Measurements from ENCODE around the gene MEGF6.

Gene MEGF6

DNA sequence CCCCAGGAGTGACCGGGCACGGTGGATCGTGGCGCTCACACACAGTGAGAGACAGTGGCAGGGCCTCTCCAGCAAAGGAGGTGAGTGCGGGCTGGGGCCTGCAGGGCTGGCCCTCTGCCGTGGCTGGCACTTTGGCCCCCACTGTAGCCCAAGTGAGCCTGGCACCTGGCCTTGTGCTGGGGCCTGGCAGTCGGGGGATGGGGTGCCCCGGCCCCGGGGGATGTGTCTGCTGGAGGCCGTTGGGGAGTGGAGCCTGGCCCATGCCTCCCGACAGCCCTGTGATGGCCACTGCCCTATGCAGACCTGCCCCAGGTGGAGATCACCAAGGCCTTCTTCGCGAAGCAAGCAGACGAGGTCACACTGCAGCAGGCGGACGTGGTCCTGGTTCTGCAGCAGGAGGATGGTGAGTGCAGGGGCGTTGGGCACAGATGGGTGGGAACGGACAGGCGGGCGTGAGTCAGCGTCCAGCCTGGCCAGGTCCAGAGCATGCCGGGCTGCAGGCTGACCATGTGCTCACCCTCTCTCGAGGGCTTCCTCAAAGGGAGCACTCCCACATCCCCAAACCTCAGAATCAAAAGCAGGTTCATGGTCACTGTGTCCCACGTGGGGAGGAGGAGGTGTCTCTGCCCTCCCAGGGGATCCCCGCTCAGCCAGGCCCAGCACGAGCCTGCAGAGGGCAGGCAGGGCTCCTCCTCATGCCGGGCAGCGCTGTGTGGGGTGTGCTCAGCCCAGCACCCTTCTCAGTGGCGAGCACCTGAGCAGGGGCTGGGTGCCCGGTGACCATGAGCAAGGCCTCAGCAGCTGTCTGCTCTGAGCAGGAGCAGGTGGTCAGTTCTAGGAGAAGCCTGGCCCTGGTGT is 131.6 kb downstream of the MEGF6 start:
- no peak for DNase-seq

DNA sequence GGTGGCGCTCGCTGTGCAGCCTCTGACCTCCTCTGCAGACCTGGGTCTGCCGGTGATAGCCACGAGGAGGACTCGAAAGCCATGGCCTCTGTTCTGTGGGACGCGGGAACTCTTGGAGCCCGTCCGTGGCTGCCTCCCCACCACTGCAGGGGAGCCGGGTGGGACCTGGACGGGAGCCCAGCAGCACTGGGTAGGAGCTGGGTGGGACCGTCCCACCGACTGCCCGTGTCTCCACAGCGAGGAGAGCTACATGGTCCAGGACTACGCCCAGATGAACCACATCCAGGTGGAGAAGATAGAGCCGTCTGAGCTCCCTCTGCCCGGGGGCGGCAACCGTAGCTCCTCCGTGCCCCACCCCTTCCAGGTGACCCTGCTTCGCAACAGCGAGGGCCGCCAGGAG is 133.1 kb downstream of the MEGF6 start:
- DNase-seq: no peak

DNA sequence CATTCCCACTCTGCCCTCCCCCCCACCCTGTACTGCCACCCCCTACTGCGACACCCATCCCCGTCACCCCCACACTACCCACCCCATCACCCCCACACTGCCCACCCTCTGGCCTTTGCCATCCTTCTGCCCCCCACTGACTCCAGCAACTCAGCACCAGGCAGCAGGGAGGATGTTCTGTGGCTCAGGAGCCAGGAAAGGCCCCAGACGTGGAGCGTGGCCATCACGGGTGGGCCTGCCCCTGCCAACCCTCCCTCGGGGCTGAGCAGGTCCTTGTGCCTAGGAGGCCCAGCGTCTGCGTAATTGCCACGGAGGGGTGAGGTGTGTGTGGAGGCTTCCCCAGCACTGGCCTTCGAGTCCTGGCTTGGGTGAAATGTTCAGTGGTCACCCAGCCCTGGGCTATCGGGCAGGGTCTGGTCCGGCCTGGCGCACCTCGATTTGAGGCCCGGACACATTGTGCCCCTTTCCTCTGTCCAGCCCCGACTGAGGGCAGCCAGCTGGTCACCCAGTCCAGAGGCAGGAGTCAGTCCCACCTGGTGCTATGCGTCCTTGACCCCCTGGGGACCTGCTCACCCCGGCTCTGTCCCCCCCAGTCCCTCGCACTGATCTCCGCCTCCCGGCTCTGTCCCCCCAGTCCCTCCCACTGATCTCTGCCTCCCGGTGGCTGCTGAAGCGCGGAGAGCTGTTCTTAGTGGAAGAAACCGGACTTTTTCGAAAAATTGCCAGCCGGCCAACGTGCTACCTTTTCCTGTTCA is 133.9 kb downstream of the MEGF6 start:
- no peak for DNase-seq

DNA sequence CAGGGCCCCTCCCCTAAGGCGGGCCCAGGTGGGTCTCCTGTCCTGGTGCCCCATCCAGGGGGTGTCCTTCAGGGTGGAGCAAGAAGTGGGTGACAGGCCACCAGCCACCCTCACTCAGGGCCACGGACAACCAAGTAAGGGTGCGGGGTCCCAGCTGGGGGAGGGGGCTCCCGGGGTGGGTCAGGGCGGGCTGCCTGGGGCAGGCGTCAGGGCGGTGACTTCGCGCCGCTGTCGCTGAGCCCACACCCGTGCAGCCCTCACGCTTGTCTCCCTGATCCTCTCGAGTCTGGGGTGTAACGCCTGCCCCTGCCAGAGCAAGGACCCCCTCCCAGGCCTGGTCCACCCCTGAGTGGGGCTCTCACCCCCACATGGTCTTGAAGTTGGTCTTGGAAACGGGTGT is 134.6 kb downstream of the MEGF6 start:
- DNase-seq: no peak

DNA sequence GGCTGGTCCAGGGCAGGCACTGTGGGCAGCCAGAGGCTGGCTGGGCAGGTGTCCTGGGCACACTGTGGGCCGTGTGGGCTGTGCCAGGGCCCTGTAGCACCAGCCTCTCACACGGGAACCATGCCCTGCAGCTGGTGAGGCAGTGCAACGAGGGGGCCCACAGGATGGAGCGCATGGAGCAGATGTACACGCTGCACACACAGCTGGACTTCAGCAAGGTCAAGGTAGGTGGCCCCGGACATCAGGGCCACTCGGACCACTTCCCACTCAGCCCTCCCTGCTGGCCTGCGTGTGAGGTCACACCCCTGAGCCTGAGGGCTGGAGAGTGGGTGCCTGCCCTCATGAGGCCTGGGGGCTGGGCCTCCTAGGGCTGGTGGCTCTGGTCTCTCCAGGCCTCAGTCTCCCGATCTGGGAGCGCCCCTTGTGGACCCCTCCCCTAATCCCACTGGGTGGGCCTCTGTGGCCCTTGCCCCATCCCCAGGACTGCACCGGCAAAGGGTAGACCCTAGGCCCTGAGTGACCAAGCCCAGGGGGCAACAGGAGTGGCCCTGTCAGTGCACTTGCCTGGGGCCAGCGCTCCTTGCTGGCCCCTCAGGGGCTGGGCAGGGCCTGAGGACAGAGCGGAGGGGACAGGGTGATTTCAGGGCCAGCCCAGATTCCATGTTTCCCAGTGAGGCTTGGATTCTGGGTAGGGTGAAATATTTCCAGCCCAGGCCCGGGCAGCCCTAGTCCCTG is 135.3 kb downstream of the MEGF6 start:
- DNase-seq: no peak

DNA sequence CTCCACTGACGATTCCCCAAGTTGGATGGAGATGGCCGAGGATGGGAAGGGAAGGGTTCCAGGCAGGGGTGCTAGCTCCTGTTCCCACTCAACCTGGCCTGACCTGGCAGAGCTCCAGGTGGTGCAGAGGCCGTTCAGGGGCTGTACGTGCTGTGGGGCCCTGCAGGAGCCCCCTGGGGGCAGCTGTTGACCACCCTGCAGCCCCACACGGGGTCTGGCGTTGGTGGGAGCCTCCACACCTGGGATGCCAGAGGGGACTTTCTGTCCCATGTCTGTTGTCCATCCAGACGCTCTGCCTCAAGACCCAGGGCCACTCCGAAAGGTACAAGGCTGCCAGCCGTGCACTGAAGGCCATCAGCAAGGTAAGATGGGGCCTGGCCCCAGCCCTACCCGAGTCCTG is 136.9 kb downstream of the MEGF6 start:
- no peak for DNase-seq

DNA sequence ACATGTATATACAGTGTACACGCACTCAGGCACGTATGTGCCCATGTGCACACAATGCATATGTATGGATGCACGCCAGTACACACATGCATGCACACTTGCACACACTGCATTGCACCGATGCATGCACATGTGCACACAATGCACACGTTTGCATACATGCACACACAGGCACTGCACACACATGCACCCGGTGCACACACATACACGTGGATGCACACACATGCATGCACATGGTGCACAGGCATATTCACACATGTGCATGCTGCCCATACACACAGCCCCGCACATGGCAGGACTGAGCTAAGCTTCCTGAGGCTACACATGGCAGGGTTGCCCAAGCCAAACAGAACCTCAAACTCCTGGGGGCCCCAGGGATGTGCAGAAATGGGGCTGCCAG is 137.3 kb downstream of the MEGF6 start:
- no peak for DNase-seq

DNA sequence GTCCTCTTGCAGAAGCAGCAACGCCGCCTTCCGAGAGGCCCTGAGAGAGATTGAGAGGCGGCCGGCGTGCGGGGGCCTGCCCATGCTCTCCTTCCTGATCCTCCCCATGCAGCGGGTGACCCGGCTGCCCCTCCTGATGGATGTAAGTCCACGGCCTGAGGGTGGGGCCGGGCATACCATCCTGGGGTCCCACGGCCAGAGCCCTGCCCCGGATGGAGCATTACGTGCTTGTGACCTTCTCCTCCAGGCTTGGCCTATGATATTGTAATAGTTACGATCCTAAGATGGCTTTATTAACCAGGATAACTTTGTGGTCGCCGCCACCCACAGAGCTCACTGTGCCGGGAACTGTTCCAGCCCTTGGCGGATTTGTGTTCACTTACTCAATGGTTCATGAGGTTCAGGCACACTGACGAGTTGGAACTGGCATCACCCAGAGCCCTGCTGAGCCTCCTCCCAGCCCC is 137.9 kb downstream of the MEGF6 start:
- no peak for DNase-seq

DNA sequence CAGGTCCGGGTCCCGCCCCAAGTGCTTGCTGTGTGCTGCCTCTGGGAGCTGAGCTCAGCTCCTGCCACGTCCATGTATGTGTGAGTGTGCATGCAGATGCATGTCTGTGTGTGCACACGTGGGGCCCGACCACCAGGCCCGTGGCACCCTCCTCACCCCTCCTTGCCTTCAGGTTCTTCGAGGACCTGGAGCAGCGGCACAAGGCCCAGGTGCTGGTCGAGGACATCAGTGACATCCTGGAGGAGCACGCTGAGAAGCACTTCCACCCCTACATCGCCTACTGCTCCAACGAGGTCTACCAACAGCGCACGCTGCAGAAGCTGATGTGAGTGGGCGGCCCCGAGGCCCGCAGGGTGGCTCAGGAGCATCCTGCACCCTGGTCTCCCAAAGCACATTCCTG is 138.4 kb downstream of the MEGF6 start:
- no peak for DNase-seq

DNA sequence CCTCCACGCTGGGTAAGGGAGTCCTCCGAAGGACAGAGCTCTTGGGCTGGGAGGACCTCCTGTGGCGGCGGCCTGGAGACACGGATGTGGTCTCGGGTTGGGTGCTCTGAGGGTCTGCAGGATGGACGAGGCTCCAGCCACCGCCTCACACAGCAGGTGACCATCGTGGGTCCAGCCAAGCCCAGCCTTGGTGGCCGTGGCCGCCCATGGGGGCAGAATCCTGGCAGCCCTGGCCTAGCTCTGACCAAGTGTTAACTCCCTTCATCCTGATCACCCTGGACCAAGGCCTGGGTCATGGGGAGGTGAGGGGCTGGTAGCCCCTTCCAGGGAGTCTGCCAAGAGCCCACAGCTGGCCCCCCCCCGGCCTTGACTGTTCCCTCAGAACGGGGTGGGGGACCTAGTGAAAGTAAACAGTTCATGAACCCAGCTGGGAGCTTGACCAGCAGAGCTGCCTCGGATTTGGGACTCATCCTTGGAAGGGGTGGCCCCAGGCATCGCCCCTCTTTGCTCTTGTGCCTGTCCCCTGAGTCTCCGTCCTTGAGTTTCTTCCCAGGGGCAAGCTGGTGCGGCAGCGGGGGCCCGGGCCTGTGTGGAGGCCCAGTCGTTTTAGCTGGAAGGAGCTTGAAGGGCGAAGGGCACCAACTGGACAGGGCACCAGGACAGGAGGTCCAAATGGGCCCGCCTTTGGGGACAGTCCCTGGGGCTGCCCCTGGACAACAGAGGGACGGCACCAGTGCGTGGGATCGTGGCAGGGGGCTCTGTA is 139.0 kb downstream of the MEGF6 start:
- DNase-seq: no peak

DNA sequence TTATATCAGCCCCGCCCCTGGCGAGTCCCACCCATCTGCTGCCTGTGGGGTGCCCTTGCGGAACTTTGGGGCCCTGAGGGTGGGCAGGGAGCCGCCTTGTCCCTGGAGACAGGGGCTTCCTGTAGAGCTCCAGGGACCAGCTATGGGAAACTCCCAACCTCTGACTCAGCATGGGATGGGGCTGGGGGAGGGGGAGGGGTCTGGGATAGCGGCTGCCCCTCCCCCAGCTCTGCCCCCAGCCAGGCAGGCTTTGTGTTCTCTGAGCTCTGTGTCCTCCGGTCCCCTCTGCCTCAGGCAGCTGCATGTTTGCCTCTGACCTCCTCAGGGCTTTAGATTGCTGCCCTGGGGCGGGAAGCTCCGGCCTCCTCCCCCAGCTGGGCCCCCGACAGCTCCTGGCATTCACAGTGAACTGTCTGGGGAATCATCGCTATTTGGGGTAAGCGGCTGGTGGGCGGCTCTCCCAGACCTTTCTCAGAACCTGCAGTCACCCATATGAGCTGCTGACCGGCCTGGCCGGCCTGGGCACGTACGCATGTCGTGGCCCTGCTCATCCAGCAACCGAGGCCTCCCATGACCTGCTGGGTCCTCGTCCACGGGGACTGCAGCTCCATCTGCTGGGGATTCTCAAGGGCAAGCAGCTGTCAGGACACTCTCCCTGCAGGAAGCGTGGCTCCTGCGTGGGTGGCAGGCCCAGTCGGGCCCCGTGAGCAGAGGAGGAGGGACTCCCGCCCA is 139.8 kb downstream of the MEGF6 start:
- peak; percentile 28 for DNase-seq

DNA sequence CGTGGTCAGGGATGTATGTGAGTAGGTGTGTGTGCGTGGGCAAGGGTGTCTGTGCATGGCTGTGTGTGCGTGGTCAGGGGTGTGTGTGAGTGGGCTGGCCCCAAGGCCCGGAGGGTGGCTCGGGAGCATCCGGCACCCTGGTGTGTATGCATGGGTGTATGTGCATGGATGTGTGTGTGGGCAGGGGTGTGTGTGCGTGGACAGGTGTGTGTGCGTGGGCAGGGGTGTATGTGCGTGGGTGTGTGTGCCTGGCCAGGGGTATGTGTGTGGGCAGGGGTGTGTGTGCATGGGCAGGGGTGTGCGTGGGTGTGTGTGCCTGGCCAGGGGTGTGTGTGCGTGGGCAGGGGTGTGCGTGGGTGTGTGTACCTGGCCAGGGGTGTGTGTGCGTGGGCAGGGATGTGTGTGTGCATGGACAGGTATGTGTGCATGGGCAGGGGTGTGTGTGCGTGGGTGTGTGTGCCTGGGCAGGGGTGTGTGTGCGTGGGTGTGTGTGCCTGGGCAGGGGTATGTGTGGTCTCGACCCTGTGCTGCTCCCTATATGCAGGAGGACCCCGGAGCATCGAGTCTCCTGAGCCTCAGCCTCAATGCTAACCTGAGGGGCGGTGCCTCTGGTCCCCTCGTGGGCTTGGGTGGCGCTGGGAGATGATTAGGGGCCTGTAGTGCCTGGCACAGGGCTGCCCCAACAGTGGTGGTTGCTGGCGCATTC is 140.5 kb downstream of the MEGF6 start:
- no peak for DNase-seq

DNA sequence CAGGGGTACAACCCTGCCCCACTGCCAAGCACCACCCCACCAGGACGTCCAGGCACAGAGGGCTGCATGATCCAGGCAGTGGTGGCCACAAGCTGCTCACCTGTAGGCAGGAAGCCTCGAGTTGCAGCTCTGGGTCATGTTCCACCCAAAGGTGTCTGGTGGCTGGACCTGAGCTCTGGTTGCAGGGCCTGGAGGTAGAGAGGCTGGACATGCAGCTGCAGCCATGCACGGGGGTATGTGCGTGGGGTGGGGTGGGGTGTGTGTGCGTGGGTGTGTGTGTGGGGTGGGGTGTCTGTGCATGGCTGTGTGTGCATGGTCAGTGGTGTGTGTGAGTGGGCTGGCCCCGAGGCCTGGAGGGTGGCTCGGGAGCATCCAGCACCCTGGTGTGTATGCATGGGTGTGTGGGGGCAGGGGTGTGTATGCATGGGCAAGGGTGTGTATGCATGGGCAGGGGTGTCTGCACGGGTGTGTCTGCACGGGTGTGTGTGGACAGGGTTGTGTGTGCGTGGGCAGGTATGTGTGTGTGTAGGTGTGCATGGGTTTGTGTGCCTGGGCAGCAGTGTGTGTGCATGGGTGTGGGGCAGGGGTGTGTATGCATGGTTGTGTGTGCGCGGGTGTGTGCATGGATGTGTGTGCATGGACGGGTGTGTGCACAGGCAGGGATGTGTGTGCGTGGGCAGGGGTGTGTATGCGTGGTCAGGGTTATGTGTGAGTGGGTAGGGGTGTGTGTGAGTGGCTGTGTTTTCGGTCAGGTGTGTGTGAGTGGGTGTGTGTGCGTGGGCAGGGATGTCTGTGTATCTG is 141.3 kb downstream of the MEGF6 start:
- DNase-seq: no peak

DNA sequence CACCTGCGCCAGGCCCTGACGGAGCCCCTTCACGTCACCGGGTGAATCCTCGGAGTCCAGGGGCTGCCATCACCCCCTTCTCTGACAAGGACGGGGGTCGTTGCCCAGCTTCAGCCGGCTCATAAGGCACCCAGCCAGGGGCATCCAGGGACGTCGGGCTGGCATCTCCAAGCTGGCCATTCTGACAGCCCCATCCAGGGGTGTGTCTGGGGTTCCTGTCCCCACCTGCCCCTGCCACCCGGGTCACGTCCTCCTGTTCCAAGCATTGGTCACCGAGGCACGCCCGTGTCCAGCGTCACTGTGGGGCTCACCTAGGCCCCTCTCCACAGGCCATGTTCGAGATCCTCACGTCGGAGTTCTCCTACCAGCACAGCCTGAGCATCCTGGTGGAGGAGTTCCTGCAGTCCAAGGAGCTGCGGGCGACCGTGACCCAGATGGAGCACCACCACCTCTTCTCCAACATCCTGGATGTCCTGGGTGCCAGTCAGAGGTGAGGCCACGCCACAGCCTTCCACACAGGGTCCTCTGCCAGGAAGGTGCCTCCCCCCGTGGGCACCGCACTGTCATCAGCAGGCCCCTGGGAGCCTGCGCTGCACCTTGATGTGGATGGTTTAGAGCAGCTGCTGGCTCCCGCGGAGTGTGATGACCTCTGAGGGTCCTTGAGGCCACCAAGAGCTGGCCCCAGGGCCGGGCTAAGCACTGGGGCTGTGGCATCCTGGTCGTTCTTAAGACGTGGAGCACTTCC is 142.0 kb downstream of the MEGF6 start:
- no peak for DNase-seq

DNA sequence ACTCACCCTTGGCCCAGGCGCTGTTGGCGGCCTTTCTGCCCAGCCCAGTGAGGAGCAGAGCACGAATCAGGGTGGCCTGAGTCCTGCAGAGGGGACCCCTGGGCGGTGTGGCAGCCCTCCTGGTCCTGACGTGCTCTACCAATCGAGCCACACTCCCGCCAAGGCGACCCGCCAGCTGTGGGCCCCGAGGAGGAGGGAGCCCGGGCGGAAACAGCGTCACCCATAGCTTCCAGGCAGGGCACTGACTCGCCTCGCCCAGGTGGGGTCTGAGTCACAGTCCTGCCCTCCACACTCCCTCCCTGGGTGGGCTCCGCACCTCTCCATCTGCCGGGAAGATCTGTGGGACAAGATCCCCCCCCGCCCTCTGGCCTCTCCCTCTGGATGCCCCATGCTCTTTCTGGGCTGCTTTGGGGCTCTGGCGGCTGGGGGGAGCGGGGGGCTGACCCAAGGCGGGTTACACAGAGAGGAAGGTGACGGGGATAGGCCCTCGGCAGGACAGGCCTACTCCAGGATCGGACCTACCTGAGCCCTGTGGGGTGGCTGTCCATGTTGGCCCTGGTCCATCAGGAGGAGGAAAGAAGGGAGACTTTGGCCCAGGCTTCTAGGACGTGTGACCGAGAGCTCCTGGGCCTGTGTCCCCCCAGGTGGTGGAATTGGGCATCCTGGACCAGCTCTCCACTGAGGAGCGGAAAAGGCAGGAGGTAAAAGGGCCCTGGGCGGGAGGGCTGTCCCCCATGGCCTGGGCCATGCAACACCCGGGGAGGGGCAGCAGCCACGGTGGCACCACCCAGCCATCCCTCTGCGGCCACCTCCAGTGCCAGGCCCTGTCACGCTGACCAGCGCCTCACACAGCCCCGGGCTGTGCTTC is 142.8 kb downstream of the MEGF6 start:
- DNase-seq: no peak

DNA sequence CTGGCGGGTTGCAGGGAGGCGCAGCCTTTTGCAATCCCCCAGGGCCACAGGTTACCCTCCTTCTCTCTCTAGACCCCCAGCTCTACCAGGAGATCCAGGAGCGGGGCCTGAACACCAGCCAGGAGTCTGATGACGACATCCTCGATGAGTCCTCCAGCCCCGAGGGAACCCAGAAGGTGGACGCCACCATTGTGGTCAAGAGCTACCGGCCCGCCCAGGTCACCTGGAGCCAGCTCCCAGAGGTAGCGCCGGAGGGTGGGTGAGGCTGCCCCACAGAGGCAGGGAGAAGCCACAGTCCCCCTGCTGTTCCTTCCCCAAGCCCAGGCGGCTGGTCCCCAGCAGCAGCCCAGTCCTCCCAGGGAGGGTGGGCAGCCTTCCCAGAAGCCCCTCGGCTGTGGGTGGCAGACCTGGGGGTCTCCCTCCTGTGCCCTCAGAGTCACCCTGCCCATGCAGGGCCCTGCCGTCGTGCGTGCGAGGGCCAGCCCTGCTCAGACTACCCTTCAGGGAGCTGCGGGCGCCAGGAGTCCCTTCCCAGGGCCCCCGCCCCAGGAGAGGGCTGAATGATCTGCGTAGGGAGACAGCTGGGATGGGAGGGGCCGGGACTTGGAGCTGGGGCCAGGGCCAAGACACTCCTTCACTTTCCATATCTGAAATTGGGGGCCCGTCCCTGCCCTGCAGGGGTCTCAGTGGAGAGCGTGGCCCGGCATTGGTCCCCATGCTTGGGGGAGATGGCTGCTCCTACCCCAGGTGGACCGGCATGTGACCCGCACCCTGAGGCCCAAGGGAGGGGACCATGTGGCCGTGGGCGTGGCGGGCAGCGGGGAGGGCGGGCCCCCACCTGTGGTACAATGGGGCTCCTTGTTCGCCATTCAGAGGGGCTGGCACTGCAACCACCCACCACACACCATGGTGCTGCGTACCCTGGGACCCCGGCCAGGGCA is 143.9 kb downstream of the MEGF6 start:
- no peak for DNase-seq

DNA sequence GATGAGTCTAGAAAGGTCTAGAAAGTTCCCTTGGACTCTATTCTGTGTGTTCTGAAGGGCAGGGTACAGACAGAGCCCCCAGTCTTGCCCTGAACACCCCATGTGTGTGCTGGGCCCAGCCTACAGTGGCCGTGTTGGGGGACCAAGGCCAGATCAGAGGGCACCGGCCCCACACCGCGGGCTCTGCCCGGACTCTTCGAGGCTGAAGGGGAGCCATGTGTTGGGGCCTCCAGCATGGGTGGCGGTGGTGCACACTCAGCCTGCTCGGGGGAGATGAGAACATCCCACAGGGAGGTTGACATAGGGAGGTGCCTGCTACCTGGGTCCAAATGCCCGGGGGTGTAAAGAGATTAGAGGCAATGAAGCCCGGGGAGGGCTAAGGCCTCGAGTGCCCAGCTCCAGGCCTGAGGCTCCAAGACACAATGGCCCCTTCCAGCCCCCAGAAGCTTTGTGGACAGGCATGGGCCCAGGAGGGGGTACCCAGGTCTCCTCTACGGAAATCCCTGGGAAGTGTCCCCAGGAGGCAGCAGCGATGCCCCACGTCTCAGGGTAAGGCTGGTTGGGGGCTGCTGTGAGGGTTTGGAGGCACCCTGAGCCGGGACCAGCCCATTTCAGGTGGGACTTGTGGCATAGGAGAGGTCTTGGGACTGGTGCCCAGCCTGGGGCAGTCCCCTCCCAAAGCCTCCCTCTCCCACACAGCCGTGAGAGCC is 144.8 kb downstream of the MEGF6 start:
- DNase-seq: no peak
